Astrocyte (in vitro differentiated cells and primary cell): Measurements from ENCODE around the gene GCSAM. TPM values are rescaled to one million over a fixed set of nuclear protein-coding genes. Genes with fewer than 3 reads are reported as not detected.
A peak's percentile ranks its signal among the peaks of the same experiment; 100 is the strongest.

Experiments
- DNase-seq: peaks from one replicate; pipeline ENCODE4 v3.0.0-alpha.2; 2010; ENCODE audit warnings: low read depth
- FAIRE-seq: peaks from 2 replicates; lab custom pipeline; 2011; peaks lifted over from hg19 to GRCh38; lab: Jason Lieb, UNC
- H2AFZ ChIP-seq: 2 replicates; pipeline ENCODE4 v1.6.0; 2012; ENCODE audit warnings: low read depth, low read length, inconsistent platforms
- H3K27ac ChIP-seq: 2 replicates; pipeline ENCODE4 v1.5.1; 2011; ENCODE audit warnings: low read depth, low read length, inconsistent platforms
- H3K27me3 ChIP-seq: 2 replicates; pipeline ENCODE4 v1.6.0; 2011; ENCODE audit warnings: low read length, inconsistent platforms; ENCODE audit not compliant: insufficient read depth
- H3K36me3 ChIP-seq: 2 replicates; pipeline ENCODE4 v1.5.1; 2011; ENCODE audit warnings: low read length, inconsistent platforms; ENCODE audit not compliant: insufficient read depth
- H3K4me1 ChIP-seq: 2 replicates; pipeline ENCODE4 v1.5.1; 2011; ENCODE audit warnings: low read length, inconsistent platforms; ENCODE audit not compliant: insufficient read depth
- H3K4me2 ChIP-seq: 2 replicates; pipeline ENCODE4 v1.6.0; 2012; ENCODE audit warnings: low read length, inconsistent platforms
- H3K4me3 ChIP-seq: 2 replicates; pipeline ENCODE4 v1.5.1; 2011; ENCODE audit warnings: low read depth, mild to moderate bottlenecking, low read length, inconsistent platforms; ENCODE audit not compliant: insufficient read depth
- H3K79me2 ChIP-seq: 2 replicates; pipeline ENCODE4 v1.6.0; 2012; ENCODE audit warnings: mild to moderate bottlenecking, low read length, inconsistent platforms; ENCODE audit not compliant: insufficient read depth
- H3K9ac ChIP-seq: 2 replicates; pipeline ENCODE4 v1.6.0; 2012; ENCODE audit warnings: mild to moderate bottlenecking, low read length, inconsistent platforms
- H3K9me3 ChIP-seq: 2 replicates; pipeline ENCODE4 v1.5.1; 2012; ENCODE audit warnings: low read depth, mild to moderate bottlenecking, low read length, inconsistent platforms; ENCODE audit not compliant: insufficient read depth
- H4K20me1 ChIP-seq: 2 replicates; pipeline ENCODE4 v1.6.0; 2012; ENCODE audit warnings: low read length, inconsistent platforms; ENCODE audit not compliant: insufficient read depth
- H3K27ac Mint-ChIP-seq: one replicate; pipeline ENCODE4 v1.8.0; 2021; ENCODE audit warnings: mild to moderate bottlenecking, mixed read lengths; ENCODE audit not compliant: unreplicated experiment
- H3K27me3 Mint-ChIP-seq: one replicate; pipeline ENCODE4 v1.8.0; 2021; ENCODE audit warnings: low read depth, mixed read lengths; ENCODE audit not compliant: unreplicated experiment
- H3K36me3 Mint-ChIP-seq: one replicate; pipeline ENCODE4 v1.8.0; 2021; ENCODE audit warnings: low read depth, mixed read lengths; ENCODE audit not compliant: unreplicated experiment
- H3K4me1 Mint-ChIP-seq: one replicate; pipeline ENCODE4 v1.8.0; 2021; ENCODE audit warnings: low read depth, mixed read lengths; ENCODE audit not compliant: unreplicated experiment
- H3K4me3 Mint-ChIP-seq: one replicate; pipeline ENCODE4 v1.8.0; 2021; ENCODE audit warnings: mild to moderate bottlenecking, moderate library complexity, mixed read lengths; ENCODE audit not compliant: unreplicated experiment
- H3K9me3 Mint-ChIP-seq: one replicate; pipeline ENCODE4 v1.8.0; 2021; ENCODE audit warnings: mild to moderate bottlenecking, mixed read lengths; ENCODE audit not compliant: unreplicated experiment
- CTCF ChIP-seq: IDR thresholded peaks from 2 replicates; pipeline ENCODE4 v1.5.1; 2011; ENCODE audit warnings: low read depth, mild to moderate bottlenecking, inconsistent platforms, low read length, moderate library complexity; ENCODE audit not compliant: insufficient read depth
- EZH2 ChIP-seq: IDR thresholded peaks from 2 replicates; pipeline ENCODE4 v1.6.1; 2012; ENCODE audit warnings: mild to moderate bottlenecking, low read length, inconsistent platforms; ENCODE audit not compliant: insufficient read depth
- total RNA-seq: library from RNA; stranded (reverse); gene quantifications from 2 replicates; pipeline ENCODE4 v1.2.1, GENCODE V29; 2021

GCSAM gene
- total RNA-seq, 1 donor from 2014 or later: not detected

- H3K27ac Mint-ChIP-seq: no peak overlapping the region
- H3K4me2 ChIP-seq: no peak overlapping the region
- H3K4me3 Mint-ChIP-seq: no peak overlapping the region
- no peaks in the 10 kb centered on the region for H3K9me3 ChIP-seq
- DNase-seq: no peak
- no peaks in the 10 kb centered on the region for H4K20me1 ChIP-seq
- H3K27me3 Mint-ChIP-seq: no peaks in the 10 kb centered on the region
- no peaks in the 10 kb centered on the region for H3K79me2 ChIP-seq
- H3K27me3 ChIP-seq: no peaks in the 10 kb centered on the region
- H3K36me3 ChIP-seq: no peaks in the 10 kb centered on the region
- no peaks in the 10 kb centered on the region for H3K36me3 Mint-ChIP-seq
- no peak for TF ChIP-seq EZH2
- TF ChIP-seq CTCF: no peak
- H3K4me3 ChIP-seq: no peak overlapping the region
- H3K27ac ChIP-seq: no peak overlapping the region
- peaks cover 17% of the 10 kb centered on the region for H3K4me1 Mint-ChIP-seq
- H3K4me1 ChIP-seq: peaks cover 21% of the 10 kb centered on the region
- no peak for FAIRE-seq
- H3K9me3 Mint-ChIP-seq: peaks cover 3% of the 10 kb centered on the region
- H3K9ac ChIP-seq: no peak overlapping the region
- no peak overlapping the region for H2AFZ ChIP-seq
Measured at GRCh38 chr3:112078125-112079083, 54.6 kb downstream of the GCSAM start.

- H3K9me3 Mint-ChIP-seq: peaks cover 5% of the 10 kb centered on the region
- TF ChIP-seq CTCF (no peak), EZH2 (no peak)
- no peaks in the 10 kb centered on the region for H4K20me1 ChIP-seq
- no peak overlapping the region for H3K4me3 ChIP-seq
- FAIRE-seq (peak; percentile 94), DNase-seq (peak; percentile 98)
- no peaks in the 10 kb centered on the region for H3K36me3 Mint-ChIP-seq
- H3K27ac Mint-ChIP-seq: peak overlapping the region; percentile 97
- H3K4me1 ChIP-seq: peaks cover 21% of the 10 kb centered on the region
- H3K9ac ChIP-seq: peak overlapping the region; percentile 71
- peak overlapping the region; percentile 31 for H3K4me3 Mint-ChIP-seq
- H3K4me1 Mint-ChIP-seq: peaks cover 17% of the 10 kb centered on the region
- H3K27me3 ChIP-seq: no peaks in the 10 kb centered on the region
- H2AFZ ChIP-seq: peak overlapping the region; percentile 47
- H3K27me3 Mint-ChIP-seq: no peaks in the 10 kb centered on the region
- no peaks in the 10 kb centered on the region for H3K79me2 ChIP-seq
- H3K9me3 ChIP-seq: no peaks in the 10 kb centered on the region
- peak overlapping the region; percentile 72 for H3K4me2 ChIP-seq
- peak overlapping the region; percentile 84 for H3K27ac ChIP-seq
- no peaks in the 10 kb centered on the region for H3K36me3 ChIP-seq
Measured at GRCh38 chr3:112074616-112075497, 58.2 kb downstream of the GCSAM start.
